Stomach (tissue), 9 donors: ENCODE results near the gene DRGX. TPM values are rescaled to one million over a fixed set of nuclear protein-coding genes. Genes with fewer than 3 reads are reported as not detected.

Source experiments
- DNase-seq, 2 donors: peaks; one replicate each; pipeline versions ENCODE4 v3.0.0 to v3.0.0-alpha.2; 2013 to 2019
- H3K27ac ChIP-seq, 5 donors: fragments of 200-600 bp in 4 of 5; sonication (generic) in 4 of 5; one replicate each; pipeline ENCODE4 v1.5.1; 2013 to 2019; ENCODE audit warnings: mild to moderate bottlenecking in 1 of 5, moderate library complexity in 1 of 5
- H3K27me3 ChIP-seq, 3 donors: fragments of 200-600 bp; sonication (generic); one replicate each; pipeline ENCODE4 v1.5.1; 2017 to 2019; ENCODE audit warnings: mixed run types in 1 of 3
- H3K36me3 ChIP-seq, 4 donors: fragments of 200-600 bp; sonication (generic); 1 replicate in 3 of 4; 2 replicates in 1 of 4; pipeline ENCODE4 v1.5.1; 2016 to 2019
- H3K4me1 ChIP-seq, 4 donors: fragments of 200-600 bp; sonication (generic); one replicate each; pipeline ENCODE4 v1.5.1; 2016 to 2019
- H3K4me3 ChIP-seq, 4 donors: fragments of 200-600 bp; sonication (generic) in 3 of 4; one replicate each; pipeline ENCODE4 v1.5.1; 2016 to 2019; ENCODE audit warnings: mild to moderate bottlenecking in 1 of 4
- H3K9me3 ChIP-seq, 4 donors: fragments of 200-600 bp; sonication (generic); one replicate each; pipeline ENCODE4 v1.5.1; 2016 to 2019
- EP300 ChIP-seq: sonication (generic); formaldehyde crosslinking; IDR thresholded peaks from one replicate; pipeline ENCODE4 v1.6.1; 2017; ENCODE audit warnings: antibody characterized with exemption
- POLR2A ChIP-seq, 4 donors: fragments of 450-650 bp; IDR thresholded peaks; one replicate each; pipeline ENCODE4 v1.6.1; 2016; ENCODE audit warnings: antibody characterized with exemption in 4 of 4, control low read depth in 2 of 4, mild to moderate bottlenecking in 1 of 4, moderate library complexity in 1 of 4
- POLR2AphosphoS5 ChIP-seq, 3 donors: sonication (generic); formaldehyde crosslinking; IDR thresholded peaks; one replicate each; pipeline ENCODE4 v1.6.1; 2016; ENCODE audit warnings: antibody characterized with exemption in 3 of 3
- WGBS, 5 donors: extraction: QIAGEN DNeasy Blood & Tissue Kit in 3 of 5; methylation state at CpG; one replicate each; pipeline versions ENCODE4 v1.1.5 to v1.1.7; 2013 to 2018; 5-methylcytosine and 5-hydroxymethylcytosine counted together
- intact Hi-C: fragments of 100-400 bp; cut with DNase I; formaldehyde crosslinking; loops from one replicate; pipeline ENCODE4 v1.15.1; 2023; ENCODE audit warnings: low total_unique reads
- polyA plus RNA-seq, 3 donors: library from polyadenylated mRNA; stranded (reverse); fragments of 200-250 nt; gene quantifications; one replicate each; pipeline ENCODE4 v1.2.3, GENCODE V29; 2013
- total RNA-seq, 5 donors: library from RNA; depleted of rRNA; stranded (reverse); fragments of >200 nt; gene quantifications; one replicate each; pipeline versions ENCODE4 v1.1.0 to v1.2.3, GENCODE V29; 2014 to 2016
- TF ChIP-seq, protein P1 (sequence below), 7 experiments: fragments of 450-650 bp in 4 of 7; fragments of 200-600 bp in 3 of 7; sonication (generic) in 3 of 7; IDR thresholded peaks; one replicate each; pipeline ENCODE4 v1.5.1; 2016 to 2019; ENCODE audit warnings: antibody characterized with exemption in 7 of 7, control low read depth in 2 of 7, mild to moderate bottlenecking in 1 of 7
- donor health status: healthy with polysubstance abuse.
- donor health status: Bipolar disorder and iron deficiency.
- donor health status: healthy.

The DRGX gene
- total and polyA plus RNA-seq, 8 donors, result not detected

DNA sequence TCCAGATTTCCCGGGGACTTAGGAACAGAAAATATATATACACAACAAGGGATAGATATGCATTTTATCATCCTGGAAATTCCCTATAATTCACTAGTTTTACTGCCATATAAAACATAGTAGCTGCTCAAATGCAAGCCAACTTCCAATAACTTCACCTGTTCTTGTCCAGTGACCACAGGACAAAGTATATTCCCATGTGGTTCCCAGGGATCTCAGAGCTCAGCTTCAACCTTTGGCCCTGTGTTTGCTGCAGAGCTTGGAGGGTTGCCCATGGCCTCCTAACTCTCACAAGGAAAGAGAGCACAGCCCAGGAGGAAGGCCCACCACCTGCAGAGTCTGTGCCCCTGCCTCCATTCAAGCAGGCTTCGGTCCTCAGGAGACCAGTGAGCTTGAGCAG, 4.5 kb upstream of the DRGX start:
- Histone ChIP-seq H3K27me3 (peaks cover 27 to 98% (median 60%) of the 10 kb centered on the region in 3 donors), H3K9me3 (no peaks in the 10 kb centered on the region), H3K4me1 (peaks cover 19 to 32% (median 24%) of the 10 kb centered on the region in 4 donors), H3K36me3 (no peaks in the 10 kb centered on the region), H3K4me3 (no peak overlapping the region), H3K27ac (no peak overlapping the region)
- WGBS, 5 donors, result 69 to 86% (median 78%) methylated on average over 2 of the region's 2 CpGs
- DNase-seq, result no peak
- no peak for TF ChIP-seq POLR2A (IDR thresholded peaks at IDR 0.05)
- TF ChIP-seq, protein P1, sequence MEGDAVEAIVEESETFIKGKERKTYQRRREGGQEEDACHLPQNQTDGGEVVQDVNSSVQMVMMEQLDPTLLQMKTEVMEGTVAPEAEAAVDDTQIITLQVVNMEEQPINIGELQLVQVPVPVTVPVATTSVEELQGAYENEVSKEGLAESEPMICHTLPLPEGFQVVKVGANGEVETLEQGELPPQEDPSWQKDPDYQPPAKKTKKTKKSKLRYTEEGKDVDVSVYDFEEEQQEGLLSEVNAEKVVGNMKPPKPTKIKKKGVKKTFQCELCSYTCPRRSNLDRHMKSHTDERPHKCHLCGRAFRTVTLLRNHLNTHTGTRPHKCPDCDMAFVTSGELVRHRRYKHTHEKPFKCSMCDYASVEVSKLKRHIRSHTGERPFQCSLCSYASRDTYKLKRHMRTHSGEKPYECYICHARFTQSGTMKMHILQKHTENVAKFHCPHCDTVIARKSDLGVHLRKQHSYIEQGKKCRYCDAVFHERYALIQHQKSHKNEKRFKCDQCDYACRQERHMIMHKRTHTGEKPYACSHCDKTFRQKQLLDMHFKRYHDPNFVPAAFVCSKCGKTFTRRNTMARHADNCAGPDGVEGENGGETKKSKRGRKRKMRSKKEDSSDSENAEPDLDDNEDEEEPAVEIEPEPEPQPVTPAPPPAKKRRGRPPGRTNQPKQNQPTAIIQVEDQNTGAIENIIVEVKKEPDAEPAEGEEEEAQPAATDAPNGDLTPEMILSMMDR (IDR thresholded peaks at IDR 0.05), result no peak
- intact Hi-C loops, result loop anchor here (10.0 kb wide), 1 partner anchor 114 kb away; no protein-coding TSS in a partner anchor

DNA sequence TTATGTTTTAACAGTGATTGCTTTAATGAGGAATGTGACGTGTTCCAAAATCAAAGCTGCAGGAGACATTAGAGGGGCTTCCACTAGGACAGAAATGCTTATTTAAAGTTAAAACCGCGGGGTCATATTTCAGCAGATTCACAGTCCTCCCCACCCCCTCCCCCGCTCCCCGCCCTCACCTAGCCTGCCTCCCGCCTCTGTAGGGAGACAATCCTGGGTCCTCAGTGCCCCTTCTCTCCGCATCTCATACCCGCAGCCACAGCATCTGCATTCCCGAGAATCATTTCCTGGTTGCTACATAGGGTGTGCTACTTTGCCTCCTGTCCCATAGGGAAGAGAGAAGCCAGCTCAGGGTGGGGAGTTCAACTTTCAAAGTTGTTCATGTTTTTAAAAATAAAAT, 3.1 kb upstream of the DRGX start:
- Histone ChIP-seq H3K9me3 (no peaks in the 10 kb centered on the region), H3K27ac (no peak overlapping the region), H3K36me3 (no peaks in the 10 kb centered on the region), H3K4me1 (peaks cover 19 to 39% (median 31%) of the 10 kb centered on the region in 4 donors), H3K27me3 (peaks cover 35 to 98% (median 68%) of the 10 kb centered on the region in 3 donors), H3K4me3 (no peak overlapping the region)
- no peak for TF ChIP-seq POLR2A (IDR thresholded peaks at IDR 0.05)
- TF ChIP-seq POLR2AphosphoS5 (IDR thresholded peaks at IDR 0.05), result no peak
- TF ChIP-seq, protein P1 (IDR thresholded peaks at IDR 0.05), result no peak
- TF ChIP-seq EP300, result no peak
- intact Hi-C loops, result no loop called here
- 4 to 7% (median 6%) methylated on average over 9 of the region's 9 CpGs for WGBS, 5 donors
- DNase-seq, result no peak

DNA sequence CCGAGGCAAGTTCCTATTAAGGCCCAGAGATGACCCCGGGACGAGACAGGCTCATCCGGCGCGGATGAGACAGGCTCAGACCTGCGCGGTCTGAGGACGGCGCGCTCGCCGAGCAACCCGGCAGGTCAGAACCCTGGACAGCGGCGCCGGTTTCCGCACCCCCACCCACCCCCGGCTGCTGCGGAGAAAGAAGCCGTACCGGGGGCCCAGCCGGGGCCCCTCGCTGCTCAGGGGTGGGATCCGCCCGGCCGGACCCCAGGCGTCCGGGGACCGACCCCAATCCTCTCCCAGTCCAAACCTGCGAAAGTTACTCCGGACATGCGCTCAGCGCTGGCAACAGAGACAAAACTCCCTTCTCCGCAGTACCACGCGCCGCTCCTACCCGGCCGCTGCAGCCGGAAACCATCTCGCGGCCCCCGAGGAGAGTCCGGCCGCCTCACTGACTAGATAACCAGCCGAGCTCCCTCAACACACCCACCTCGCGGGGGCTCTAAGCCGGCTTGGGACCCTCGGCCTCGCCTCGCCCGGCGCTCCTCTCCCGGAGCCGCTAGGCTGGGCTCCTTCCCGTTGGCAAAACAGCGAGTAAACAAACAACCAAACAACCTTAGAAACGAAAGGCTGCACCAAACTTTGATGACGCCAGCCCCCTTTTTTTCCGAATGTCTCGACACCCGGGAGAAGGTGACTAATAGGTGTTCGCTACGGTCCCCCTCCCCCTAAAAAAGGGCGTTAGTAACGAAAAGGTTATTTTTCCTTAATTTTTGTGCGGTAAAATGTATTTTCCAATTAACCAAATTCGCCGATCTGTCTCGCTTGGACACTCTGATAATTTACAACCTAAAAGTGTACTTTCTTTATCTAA, 2.3 kb upstream of the DRGX start:
- peak in 1 of 2 donors; percentile 85 for DNase-seq
- Histone ChIP-seq H3K27me3 (peaks cover 35 to 98% (median 76%) of the 10 kb centered on the region in 3 donors), H3K9me3 (no peaks in the 10 kb centered on the region), H3K27ac (no peak overlapping the region), H3K4me3 (peak overlapping the region in 2 of 4 donors; percentile 19 to 37), H3K4me1 (peaks cover 19 to 39% (median 31%) of the 10 kb centered on the region in 4 donors), H3K36me3 (no peaks in the 10 kb centered on the region)
- intact Hi-C loops, result no loop called here
- 2 to 12% (median 5%) methylated on average over 26 to 72 of the region's 72 CpGs for WGBS, 5 donors
- no peak for TF ChIP-seq EP300
- TF ChIP-seq POLR2A (IDR thresholded peaks at IDR 0.05), result no peak
- TF ChIP-seq, protein P1 (IDR thresholded peaks at IDR 0.05), result no peak
- no peak for TF ChIP-seq POLR2AphosphoS5 (IDR thresholded peaks at IDR 0.05)

DNA sequence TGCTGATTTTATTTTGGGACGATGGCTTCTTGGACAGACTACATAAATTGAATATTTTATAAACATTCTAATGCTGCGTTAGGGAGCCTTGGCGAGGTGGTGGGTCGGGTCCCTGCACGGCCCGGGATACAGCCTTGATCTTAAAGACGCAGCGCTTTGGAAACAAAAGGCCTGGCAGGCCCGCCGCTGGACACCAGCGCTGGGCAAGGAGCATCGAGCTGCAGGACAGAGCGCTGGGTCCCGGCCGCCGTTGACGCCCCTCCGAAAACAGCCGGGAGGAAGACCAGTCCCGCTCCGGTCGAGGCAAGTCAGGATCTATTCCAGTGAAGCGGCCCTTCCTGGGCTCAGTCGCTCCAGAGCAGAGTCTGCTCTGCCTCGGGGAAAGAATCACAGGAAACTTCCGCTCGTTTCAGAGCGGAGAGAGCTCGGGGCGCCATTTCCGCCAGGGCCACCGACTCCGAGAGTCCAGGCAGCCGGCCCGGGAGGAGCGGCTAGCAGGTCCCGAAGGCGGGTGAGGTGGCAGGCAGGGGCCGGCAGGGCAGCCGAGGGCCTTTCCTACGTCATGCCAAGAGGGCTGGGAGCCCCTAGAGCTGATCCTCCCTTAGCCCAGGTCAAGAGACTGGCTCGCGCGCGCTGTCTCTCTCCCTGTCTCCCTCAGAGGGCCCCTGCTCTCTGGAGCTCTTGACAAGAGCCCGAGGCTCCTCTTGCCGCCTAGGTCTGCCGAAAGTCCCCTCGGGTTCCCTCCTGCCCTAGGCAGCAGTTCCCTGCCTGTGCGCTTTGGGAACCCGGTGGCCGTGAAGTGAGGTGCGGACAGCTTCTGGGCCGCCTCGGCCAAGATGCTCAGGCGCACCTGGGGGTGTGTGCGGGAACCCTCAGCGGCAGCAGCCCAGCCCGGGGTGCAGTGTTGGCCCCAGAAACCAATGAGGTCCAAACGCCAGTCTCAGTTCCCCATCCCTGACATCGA, 1.4 kb upstream of the DRGX start:
- TF ChIP-seq POLR2AphosphoS5 (IDR thresholded peaks at IDR 0.05) (no peak), EP300 (no peak), POLR2A (IDR thresholded peaks at IDR 0.05) (no peak)
- TF ChIP-seq, protein P1 (IDR thresholded peaks at IDR 0.05), result no peak
- WGBS, 5 donors, result 3 to 8% (median 5%) methylated on average over 37 to 61 of the region's 61 CpGs
- H3K27ac ChIP-seq, result no peak overlapping the region
- intact Hi-C loops, result no loop called here
- no peaks in the 10 kb centered on the region for H3K9me3 ChIP-seq
- H3K4me3 ChIP-seq, result peak overlapping the region in 2 of 4 donors; percentile 8 to 37
- H3K36me3 ChIP-seq, result no peaks in the 10 kb centered on the region
- DNase-seq, result peak in 1 of 2 donors; percentile 20
- peaks cover 35 to 99% (median 74%) of the 10 kb centered on the region in 3 donors for H3K27me3 ChIP-seq
- peaks cover 19 to 39% (median 31%) of the 10 kb centered on the region in 4 donors for H3K4me1 ChIP-seq
